Endothelial cell of umbilical vein (primary cell): ENCODE measurements around the gene SHKBP1. TPM values are rescaled to one million over a fixed set of nuclear protein-coding genes. Genes with fewer than 3 reads are reported as not detected.

Source experiments
- BruUV-seq: library from RNA; stranded (reverse); fragments of 400-500 nt; replicated peaks from 2 replicates; lab custom pipeline; 2021; lab: Mats Ljungman, UMichigan
- CTCF ChIA-PET: fragments of 300-600, 350-600 bp; sonication (Branson Sonifier 250); formaldehyde crosslinking; loops from one replicate; lab custom pipeline; 2021; ENCODE audit warnings: antibody characterized with exemption, inconsistent platforms; lab: Charles Lee
- POLR2A ChIA-PET: fragments of 300-600, 350-600 bp; sonication (Branson Sonifier 250); formaldehyde crosslinking; loops from one replicate; lab custom pipeline; 2021; ENCODE audit warnings: antibody characterized with exemption, inconsistent platforms; lab: Charles Lee
- DNase-seq: peaks from one replicate; pipeline ENCODE4 v3.0.0-alpha.2; 2011; ENCODE audit warnings: low read depth, low spot score
- FAIRE-seq: peaks from 2 replicates; lab custom pipeline; 2011; peaks lifted over from hg19 to GRCh38; lab: Jason Lieb, UNC
- H2AFZ ChIP-seq: 2 replicates; pipeline ENCODE4 v1.6.0; 2012; ENCODE audit warnings: low read depth, low read length, control low read depth, inconsistent platforms
- H3K27ac ChIP-seq: 2 replicates; pipeline ENCODE4 v1.5.1; 2011; ENCODE audit warnings: low read depth, mild to moderate bottlenecking, control low read depth, low read length, moderate library complexity; ENCODE audit not compliant: insufficient read depth
- H3K27me3 ChIP-seq, 2 experiments: 2 replicates each; pipeline versions ENCODE4 v1.6.0 to v1.6.1; 2011; ENCODE audit warnings: low read length in 2 of 2, mixed read lengths in 1 of 2; ENCODE audit not compliant: control insufficient read depth in 2 of 2, insufficient read depth in 2 of 2
- H3K36me3 ChIP-seq, 2 experiments: 2 replicates in 1 of 2; 3 replicates in 1 of 2; pipeline ENCODE4 v1.5.1; 2011; ENCODE audit warnings: low read length in 2 of 2, mild to moderate bottlenecking in 1 of 2, moderate library complexity in 1 of 2; ENCODE audit not compliant: control insufficient read depth in 2 of 2, insufficient read depth in 2 of 2; ENCODE audit errors: extremely low read depth in 1 of 2
- H3K4me1 ChIP-seq: 3 replicates; pipeline ENCODE4 v1.5.1; 2011; ENCODE audit warnings: mild to moderate bottlenecking, low read length; ENCODE audit not compliant: control insufficient read depth, insufficient read depth; ENCODE audit errors: extremely low read depth
- H3K4me2 ChIP-seq: 2 replicates; pipeline ENCODE4 v1.6.1; 2011; ENCODE audit warnings: low read length, control low read depth, mixed read lengths; ENCODE audit not compliant: insufficient read depth
- H3K4me3 ChIP-seq, 3 experiments: fragments of 200-600 bp in 1 of 3; sonication (generic), shearing (Covaris generic) in 1 of 3; replicated peaks in 1 of 3; 2 replicates each; pipeline ENCODE4 v1.5.1; 2011 to 2016; ENCODE audit warnings: control low read depth in 3 of 3, low read length in 3 of 3, mild to moderate bottlenecking in 2 of 3, inconsistent platforms in 1 of 3, low read depth in 1 of 3, moderate library complexity in 1 of 3; ENCODE audit not compliant: insufficient read depth in 1 of 3
- H3K79me2 ChIP-seq: 2 replicates; pipeline ENCODE4 v1.6.0; 2012; ENCODE audit warnings: low read length, inconsistent platforms; ENCODE audit not compliant: control insufficient read depth, insufficient read depth
- H3K9ac ChIP-seq: replicated peaks from 2 replicates; pipeline ENCODE3; 2011; ENCODE audit warnings: low read length, control low read depth; ENCODE audit not compliant: insufficient read depth; ENCODE audit errors: extremely low read depth
- H3K9me1 ChIP-seq: replicated peaks from 3 replicates; pipeline ENCODE4 v1.6.0; 2011; ENCODE audit warnings: mild to moderate bottlenecking, low read length; ENCODE audit not compliant: control insufficient read depth, insufficient read depth; ENCODE audit errors: extremely low read depth
- H3K9me3 ChIP-seq: replicated peaks from 2 replicates; pipeline ENCODE4 v1.5.1; 2012; ENCODE audit warnings: low read length, inconsistent platforms; ENCODE audit not compliant: control insufficient read depth, insufficient read depth
- H4K20me1 ChIP-seq: replicated peaks from 2 replicates; pipeline ENCODE3; 2011; ENCODE audit warnings: mild to moderate bottlenecking, low read length; ENCODE audit not compliant: control insufficient read depth, insufficient read depth; ENCODE audit errors: extremely low read depth
- CTCF ChIP-seq, 2 donors: IDR thresholded peaks; 1 replicate in 1 of 2; 2 replicates in 1 of 2; pipeline ENCODE4 v1.5.1; 2011; ENCODE audit warnings: low read length in 2 of 2, mild to moderate bottlenecking in 2 of 2, moderate library complexity in 2 of 2, control low read depth in 1 of 2, inconsistent platforms in 1 of 2, low read depth in 1 of 2; ENCODE audit not compliant: insufficient read depth in 1 of 2; ENCODE audit errors: extremely low read depth in 1 of 2
- EZH2 ChIP-seq: IDR thresholded peaks from 2 replicates; pipeline ENCODE4 v1.6.1; 2012; ENCODE audit warnings: borderline replicate concordance, low read depth, mild to moderate bottlenecking, moderate library complexity, low read length, inconsistent platforms; ENCODE audit not compliant: severe bottlenecking
- FOS ChIP-seq: IDR thresholded peaks from 2 replicates; pipeline ENCODE4 v1.6.1; 2011; ENCODE audit warnings: mild to moderate bottlenecking, low read length, moderate library complexity, borderline replicate concordance; ENCODE audit not compliant: insufficient read depth
- MAX ChIP-seq: IDR thresholded peaks from 2 replicates; pipeline ENCODE4 v1.6.1; 2011; ENCODE audit not compliant: insufficient read depth, insufficient read length
- dilution Hi-C: fragments of 300-500 bp; cut with MboI; formaldehyde crosslinking; loops from one replicate; pipeline ENCODE4 v1.15.0; 2019; ENCODE audit warnings: low sequenced_read_pairs; ENCODE audit not compliant: extremely low pct_ligation_motif_present
- intact Hi-C: fragments of 100-400 bp; cut with micrococcal nuclease; formaldehyde crosslinking; loops from one replicate; pipeline ENCODE4 v1.10.0; 2022
- polyA plus RNA-seq, 4 experiments: library from polyadenylated mRNA; depleted of rRNA in 3 of 4; stranded (reverse) in 3 of 4; unstranded in 1 of 4; fragments of >200 nt; gene quantifications; 2 replicates each; pipeline versions ENCODE4 v1.2.1 to v1.2.3, GENCODE V29; 2011 to 2012; ENCODE audit warnings: missing spikeins in 1 of 4
- total RNA-seq: library from RNA; stranded (reverse); gene quantifications from 2 replicates; pipeline ENCODE4 v1.2.3, GENCODE V29; 2021

SHKBP1 gene
- total and polyA plus RNA-seq, 2 donors (not counting 3 experiments of a cell fraction or from before 2014, with no cell fraction given): 106 to 113 TPM

GRCh38 chr19:40567750-40568494, 8.8 kb upstream of the SHKBP1 start:
- dilution Hi-C loops: no loop called here
- no peak for TF ChIP-seq FOS
- peak; percentile 93 for TF ChIP-seq EZH2
- no peak overlapping the region for H3K4me2 ChIP-seq
- CTCF ChIA-PET: interaction anchor here (1.0 to 1.5 kb wide), 6 partner anchors 12 to 104 kb away, joined by 3 to 8 read pairs (median 4); no protein-coding TSS in a partner anchor
- no TSS peak for BruUV-seq
- H2AFZ ChIP-seq: no peak overlapping the region
- H3K9ac ChIP-seq: no peak overlapping the region
- FAIRE-seq (no peak), DNase-seq (no peak)
- no peaks in the 10 kb centered on the region for H3K9me3 ChIP-seq
- POLR2A ChIA-PET: no interaction called here
- H3K9me1 ChIP-seq: no peaks in the 10 kb centered on the region
- no peak overlapping the region for H3K27ac ChIP-seq
- H3K4me3 ChIP-seq: no peak overlapping the region
- intact Hi-C loops: no loop called here
- H4K20me1 ChIP-seq: no peaks in the 10 kb centered on the region
- no peaks in the 10 kb centered on the region for H3K79me2 ChIP-seq
- peaks cover 22 to 26% of the 10 kb centered on the region in 2 experiments for H3K27me3 ChIP-seq
- H3K4me1 ChIP-seq: peaks cover 4% of the 10 kb centered on the region
- no peaks in the 10 kb centered on the region for H3K36me3 ChIP-seq

- H3K27me3 ChIP-seq: peaks cover 22% of the 10 kb centered on the region in 2 experiments
- BruUV-seq: no TSS peak
- peak overlapping the region; percentile 20 for H3K4me2 ChIP-seq
- H2AFZ ChIP-seq: peak overlapping the region; percentile 77
- no peaks in the 10 kb centered on the region for H3K9me1 ChIP-seq
- no peaks in the 10 kb centered on the region for H3K79me2 ChIP-seq
- H4K20me1 ChIP-seq: no peaks in the 10 kb centered on the region
- ChIA-PET CTCF (interaction anchor here (0.6 to 3.6 kb wide), 16 partner anchors 15 to 430 kb away, joined by 3 to 16 read pairs (median 5); no protein-coding TSS in a partner anchor), POLR2A (interaction anchor here (0.7 to 1.4 kb wide), 4 partner anchors 32 to 137 kb away, joined by 3 to 10 read pairs (median 4); no protein-coding TSS in a partner anchor)
- H3K9ac ChIP-seq: no peak overlapping the region
- peak overlapping the region in 1 of 3 experiments; percentile 32 for H3K4me3 ChIP-seq
- peaks cover 4% of the 10 kb centered on the region for H3K4me1 ChIP-seq
- dilution Hi-C loops (no loop called here), intact Hi-C loops (loop anchor here (2.0 kb wide), 1 partner anchor 22 kb away; no protein-coding TSS in a partner anchor)
- H3K36me3 ChIP-seq: no peaks in the 10 kb centered on the region
- FAIRE-seq (peak; percentile 98), DNase-seq (peak; percentile 99)
- TF ChIP-seq CTCF (IDR thresholded peaks at IDR 0.05; ENCODE audit: extremely low read depth in 1 of 2, insufficient read depth in 1 of 2, low read depth in 1 of 2, low read length in 2 of 2): peak in 1 of 2 donors; percentile 36
- TF ChIP-seq MAX: peak; percentile 2
- no peak for TF ChIP-seq FOS
- TF ChIP-seq EZH2: no peak
- no peak overlapping the region for H3K27ac ChIP-seq
- H3K9me3 ChIP-seq: no peaks in the 10 kb centered on the region
These were observed 6.2 kb upstream of the SHKBP1 start for GRCh38 chr19:40570313-40571004.
